Measurements from ENCODE around the gene FKRP.
"Not testable (repeated sequence)": the region's sequence is repeated elsewhere in the genome, so short reads cannot be mapped to it uniquely, and the experiment has no call there.

The FKRP gene

DNA sequence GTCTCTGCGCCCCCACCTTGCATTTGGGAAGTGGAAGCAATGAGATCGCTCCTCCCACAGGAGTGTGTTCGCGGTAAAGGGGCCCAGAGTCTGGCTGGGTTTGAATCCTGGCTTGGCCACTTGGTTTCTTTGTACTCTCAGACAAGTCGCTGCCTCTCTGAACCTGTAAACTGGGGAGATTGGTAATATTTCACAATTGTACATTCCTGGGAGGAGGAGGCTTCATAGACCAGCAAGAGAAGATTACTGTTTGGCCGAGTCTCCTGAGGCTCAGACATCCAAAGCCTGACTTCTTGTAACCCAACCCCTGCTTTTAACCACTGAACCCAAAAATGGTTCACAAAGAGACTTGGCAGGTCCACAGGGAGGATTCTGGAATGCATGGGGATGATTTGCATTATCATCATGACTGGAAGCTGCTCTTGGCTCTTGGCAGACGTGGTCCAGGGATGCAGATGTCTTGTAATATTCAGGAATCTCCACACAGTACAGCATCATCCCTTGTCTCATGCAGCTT, 14.0 kb downstream of the FKRP start:
- no peak for DNase-seq

- DNase-seq, result no peak
These were observed 14.5 kb downstream of the FKRP start for GRCh38 chr19:46760363-46760762.

- DNase-seq, result not testable (repeated sequence)
These were observed 15.0 kb downstream of the FKRP start for GRCh38 chr19:46760897-46761296.

GRCh38 chr19:46761418-46761831, 15.6 kb downstream of the FKRP start:
- DNase-seq, result no peak

DNA sequence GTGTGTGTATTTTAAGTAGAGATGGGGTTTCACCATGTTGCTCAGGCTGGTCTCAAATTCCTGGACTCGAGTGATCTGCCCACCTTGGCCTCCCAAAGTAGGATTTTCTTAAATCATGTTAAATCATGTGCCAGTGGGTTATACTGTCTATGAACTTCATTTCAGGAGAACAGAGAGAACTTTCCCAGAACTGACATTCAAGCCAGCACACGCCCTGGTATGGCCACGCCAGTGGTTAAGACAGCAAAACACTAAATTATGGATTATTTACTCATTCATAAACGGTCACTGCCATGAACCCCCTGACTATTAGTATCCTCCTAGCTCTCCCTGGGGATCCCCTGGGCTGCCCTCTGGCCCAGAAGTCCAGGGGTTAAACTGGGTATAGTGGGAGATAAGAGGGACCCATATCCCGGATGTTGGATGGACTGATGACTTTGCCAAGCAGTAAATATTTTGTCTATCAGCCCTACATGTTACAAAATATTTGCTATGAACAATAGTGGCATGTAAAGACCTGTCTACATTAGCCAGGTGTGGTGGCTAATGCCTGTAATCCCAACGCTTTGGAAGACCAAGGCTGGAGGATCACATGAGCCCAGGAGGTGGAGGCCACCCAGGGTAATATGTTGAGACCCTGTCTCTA, 16.5 kb downstream of the FKRP start:
- no peak for DNase-seq

GRCh38 chr19:46764817-46765291, 19.0 kb downstream of the FKRP start:
- no peak for DNase-seq

GRCh38 chr19:46766569-46767317, 20.9 kb downstream of the FKRP start:
- peak; percentile 82 for DNase-seq

DNA sequence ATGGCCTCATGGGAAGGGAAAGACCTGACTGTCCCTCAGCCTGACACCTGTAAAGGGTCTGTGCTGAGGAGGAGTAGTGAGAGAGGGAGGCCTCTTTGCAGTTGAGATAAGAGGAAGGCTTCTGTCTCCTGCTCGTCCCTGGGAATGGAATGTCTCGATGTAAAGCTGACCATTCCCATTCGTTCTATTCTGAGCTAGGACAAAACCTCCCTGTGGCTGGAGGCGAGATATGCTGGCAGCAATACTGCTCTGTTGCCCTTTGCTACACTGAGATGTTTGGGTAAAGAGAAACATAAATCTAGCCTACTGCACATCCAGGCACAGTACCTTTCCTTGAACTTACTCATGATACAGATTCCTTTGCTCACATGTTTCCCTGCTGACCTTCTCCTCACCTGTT, 22.9 kb downstream of the FKRP start:
- not testable (repeated sequence) for DNase-seq

DNA sequence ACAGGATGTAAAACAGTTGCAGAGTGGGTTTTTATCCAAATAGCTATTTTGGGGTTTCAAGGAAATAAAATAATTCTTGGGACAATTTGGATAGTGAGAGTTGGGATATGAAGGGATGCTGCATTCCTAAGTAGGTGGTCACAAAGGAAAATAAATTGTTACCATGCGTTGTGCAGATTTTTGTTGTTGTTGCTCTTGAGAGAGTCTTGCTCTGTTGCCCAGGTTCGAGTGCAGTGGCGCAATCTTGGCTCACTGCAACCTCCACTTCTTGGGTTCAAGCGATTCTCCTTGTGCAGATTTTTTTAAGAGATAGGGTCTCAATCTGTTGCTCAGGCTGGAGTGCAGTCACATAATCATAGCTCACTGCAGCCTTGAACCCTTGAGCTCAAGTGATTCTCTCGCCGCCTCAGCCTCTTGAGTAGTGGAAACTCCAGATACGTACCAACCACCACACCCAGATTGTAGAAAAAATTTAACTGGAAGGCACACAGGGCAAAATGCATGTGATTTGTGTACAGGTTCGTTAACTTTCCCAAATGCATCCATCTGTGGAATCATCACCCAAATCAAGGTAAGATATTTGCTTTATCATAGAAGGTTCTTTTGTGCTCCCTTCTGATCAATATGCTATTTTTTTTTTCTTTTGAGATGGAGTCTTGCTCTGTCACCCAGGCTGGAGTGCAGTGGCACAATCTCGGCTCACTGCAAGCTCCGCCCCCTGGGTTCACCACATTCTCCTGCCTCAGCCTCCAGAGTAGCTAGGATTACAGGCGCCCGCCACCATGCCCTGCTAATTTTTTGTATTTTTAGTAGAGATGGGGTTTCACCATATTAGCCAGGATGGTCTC, 26.5 kb downstream of the FKRP start:
- no peak for DNase-seq

DNA sequence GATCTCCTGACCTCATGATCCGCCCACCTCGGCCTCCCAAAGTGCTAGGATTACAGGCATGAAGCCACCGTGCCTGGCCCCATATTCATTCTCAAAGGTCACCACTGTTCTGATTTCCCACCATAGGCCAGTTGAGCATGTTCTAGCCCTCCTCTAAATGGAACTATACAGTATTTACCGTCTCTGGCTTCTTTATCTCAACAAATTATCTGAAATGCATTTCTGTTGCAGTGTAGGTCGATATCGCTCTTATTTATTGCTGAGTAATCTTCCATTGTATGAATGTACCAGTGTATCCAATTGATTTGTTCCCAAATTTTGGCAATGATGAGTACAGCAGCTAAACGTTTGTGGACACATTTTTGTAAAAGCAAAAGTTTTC, 27.2 kb downstream of the FKRP start:
- no peak for DNase-seq

DNA sequence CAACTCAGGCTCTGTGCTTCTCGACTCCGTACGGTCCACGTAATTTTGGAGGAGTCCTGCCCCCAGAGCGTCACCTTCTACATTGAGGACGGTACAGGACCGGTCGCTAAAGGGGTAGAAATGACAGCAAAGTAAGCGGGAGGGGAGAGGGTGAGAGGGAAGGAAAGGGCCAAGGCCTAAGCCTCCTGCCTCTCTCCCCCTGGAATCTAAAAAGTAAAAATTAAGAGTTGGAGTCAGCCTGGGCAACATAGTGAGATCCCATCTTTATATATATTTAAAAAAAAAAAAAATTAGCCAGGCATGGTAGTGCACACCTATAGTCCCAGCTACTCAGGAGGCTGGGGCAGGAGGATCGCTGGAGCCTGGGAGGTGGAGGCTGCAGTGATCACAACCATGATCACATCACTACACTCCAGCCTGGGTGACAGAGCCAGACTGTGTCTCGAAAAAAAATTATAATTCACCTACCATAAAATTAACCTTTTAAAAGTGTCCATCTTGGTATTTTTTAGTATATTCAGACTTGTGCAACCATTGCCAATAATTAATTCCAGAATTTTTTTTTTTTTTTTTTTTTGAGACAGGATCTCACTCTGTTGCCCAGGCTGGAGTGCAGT, 29.9 kb downstream of the FKRP start:
- DNase-seq, result no peak

- peak; percentile 76 for DNase-seq
These were observed 31.4 kb downstream of the FKRP start for GRCh38 chr19:46776927-46777911.

GRCh38 chr19:46777956-46778645, 32.2 kb downstream of the FKRP start:
- DNase-seq, result not testable (repeated sequence)

- DNase-seq, result no peak
These were observed 36.6 kb downstream of the FKRP start for GRCh38 chr19:46782355-46783019.

DNA sequence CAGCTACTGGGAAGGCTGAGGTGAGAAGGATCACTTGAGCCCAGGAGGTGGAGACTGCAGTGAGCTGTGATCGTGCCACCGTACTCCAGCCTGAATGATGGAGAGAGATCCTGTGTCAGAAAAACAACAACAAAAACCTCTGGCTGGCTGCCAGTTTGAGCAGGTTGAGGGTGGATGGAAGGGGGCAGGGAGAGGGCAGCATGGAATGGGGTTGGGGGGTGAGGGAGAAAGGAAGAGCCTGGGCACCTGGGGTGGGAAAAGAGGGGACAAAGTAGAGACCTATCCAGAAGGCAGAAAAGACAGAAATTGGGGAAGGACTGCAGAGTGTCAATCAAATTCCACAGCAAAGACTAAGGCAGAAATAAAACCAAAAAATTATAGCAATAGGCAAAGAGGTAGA, 37.8 kb downstream of the FKRP start:
- peak; percentile 69 for DNase-seq

- peak; percentile 85 for DNase-seq
These were observed 38.6 kb downstream of the FKRP start for GRCh38 chr19:46784262-46785053.

- DNase-seq, result peak; percentile 29
These were observed 39.5 kb downstream of the FKRP start for GRCh38 chr19:46785054-46785979.

GRCh38 chr19:46785980-46786235, 40.1 kb downstream of the FKRP start:
- DNase-seq, result no peak
